DND-41 (cell line): ENCODE data around the gene NEDD4L.

Experiments
- CTCF ChIP-seq: IDR thresholded peaks from 2 replicates; pipeline ENCODE4 v1.5.1; 2012; ENCODE audit warnings: borderline replicate concordance, low read length, moderate library complexity, mild to moderate bottlenecking; ENCODE audit not compliant: poor library complexity, severe bottlenecking; ENCODE audit errors: extremely low read depth
- EZH2 ChIP-seq: IDR thresholded peaks from 3 replicates; pipeline ENCODE4 v1.6.1; 2012; ENCODE audit warnings: borderline replicate concordance, low read depth, mild to moderate bottlenecking, moderate library complexity, low read length, inconsistent platforms; ENCODE audit not compliant: severe bottlenecking

- TF ChIP-seq CTCF (no peak), EZH2 (no peak)
Observed at GRCh38 chr18:58394046-58394445, 350.0 kb downstream of the NEDD4L start.
